Stomach (tissue), 9 donors: Measurements from ENCODE around the gene RAD52. TPM values are rescaled to one million over a fixed set of nuclear protein-coding genes. Genes with fewer than 3 reads are reported as not detected.

Experiments used
- DNase-seq, 2 donors: peaks; one replicate each; pipeline versions ENCODE4 v3.0.0 to v3.0.0-alpha.2; 2013 to 2019
- H3K27ac ChIP-seq, 5 donors: fragments of 200-600 bp in 4 of 5; sonication (generic) in 4 of 5; one replicate each; pipeline ENCODE4 v1.5.1; 2013 to 2019; ENCODE audit warnings: mild to moderate bottlenecking in 1 of 5, moderate library complexity in 1 of 5
- H3K27me3 ChIP-seq, 3 donors: fragments of 200-600 bp; sonication (generic); one replicate each; pipeline ENCODE4 v1.5.1; 2017 to 2019; ENCODE audit warnings: mixed run types in 1 of 3
- H3K36me3 ChIP-seq, 4 donors: fragments of 200-600 bp; sonication (generic); 1 replicate in 3 of 4; 2 replicates in 1 of 4; pipeline ENCODE4 v1.5.1; 2016 to 2019
- H3K4me1 ChIP-seq, 4 donors: fragments of 200-600 bp; sonication (generic); one replicate each; pipeline ENCODE4 v1.5.1; 2016 to 2019
- H3K4me3 ChIP-seq, 4 donors: fragments of 200-600 bp; sonication (generic) in 3 of 4; one replicate each; pipeline ENCODE4 v1.5.1; 2016 to 2019; ENCODE audit warnings: mild to moderate bottlenecking in 1 of 4
- H3K9me3 ChIP-seq, 4 donors: fragments of 200-600 bp; sonication (generic); one replicate each; pipeline ENCODE4 v1.5.1; 2016 to 2019
- CTCF ChIP-seq, 7 experiments: fragments of 450-650 bp in 4 of 7; fragments of 200-600 bp in 3 of 7; sonication (generic) in 3 of 7; IDR thresholded peaks; one replicate each; pipeline ENCODE4 v1.5.1; 2016 to 2019; ENCODE audit warnings: antibody characterized with exemption in 7 of 7, control low read depth in 2 of 7, mild to moderate bottlenecking in 1 of 7
- EP300 ChIP-seq: sonication (generic); formaldehyde crosslinking; IDR thresholded peaks from one replicate; pipeline ENCODE4 v1.6.1; 2017; ENCODE audit warnings: antibody characterized with exemption
- POLR2A ChIP-seq, 4 donors: fragments of 450-650 bp; IDR thresholded peaks; one replicate each; pipeline ENCODE4 v1.6.1; 2016; ENCODE audit warnings: antibody characterized with exemption in 4 of 4, control low read depth in 2 of 4, mild to moderate bottlenecking in 1 of 4, moderate library complexity in 1 of 4
- POLR2AphosphoS5 ChIP-seq, 3 donors: sonication (generic); formaldehyde crosslinking; IDR thresholded peaks; one replicate each; pipeline ENCODE4 v1.6.1; 2016; ENCODE audit warnings: antibody characterized with exemption in 3 of 3
- WGBS, 5 donors: extraction: QIAGEN DNeasy Blood & Tissue Kit in 3 of 5; methylation state at CpG; one replicate each; pipeline versions ENCODE4 v1.1.5 to v1.1.7; 2013 to 2018; 5-methylcytosine and 5-hydroxymethylcytosine counted together
- intact Hi-C: fragments of 100-400 bp; cut with DNase I; formaldehyde crosslinking; loops from one replicate; pipeline ENCODE4 v1.15.1; 2023; ENCODE audit warnings: low total_unique reads
- polyA plus RNA-seq, 3 donors: library from polyadenylated mRNA; stranded (reverse); fragments of 200-250 nt; gene quantifications; one replicate each; pipeline ENCODE4 v1.2.3, GENCODE V29; 2013
- total RNA-seq, 5 donors: library from RNA; depleted of rRNA; stranded (reverse); fragments of >200 nt; gene quantifications; one replicate each; pipeline versions ENCODE4 v1.1.0 to v1.2.3, GENCODE V29; 2014 to 2016
- donor health status: healthy with polysubstance abuse.
- donor health status: Bipolar disorder and iron deficiency.
- donor health status: healthy.

RAD52 gene
- total and polyA plus RNA-seq, 8 donors: 2.3 to 62.9 (median 11.2) TPM

GRCh38 chr12:885701-886100 lies 63.8 kb downstream of the RAD52 start:
- H3K9me3 ChIP-seq: no peaks in the 10 kb centered on the region
- intact Hi-C loops: no loop called here
- no peak for TF ChIP-seq CTCF (IDR thresholded peaks at IDR 0.05)
- TF ChIP-seq POLR2A (IDR thresholded peaks at IDR 0.05): no peak
- no peak for TF ChIP-seq EP300
- TF ChIP-seq POLR2AphosphoS5 (IDR thresholded peaks at IDR 0.05): no peak
- H3K27ac ChIP-seq: no peak overlapping the region
- no peak for DNase-seq
- no peak overlapping the region for H3K4me3 ChIP-seq
- no peaks in the 10 kb centered on the region for H3K27me3 ChIP-seq
- H3K4me1 ChIP-seq: no peaks in the 10 kb centered on the region
- 92 to 98% (median 96%) methylated on average over 2 of the region's 2 CpGs for WGBS, 5 donors
- peaks cover 83 to 100% (median 100%) of the 10 kb centered on the region in 4 donors for H3K36me3 ChIP-seq

- H3K36me3 ChIP-seq: peaks cover 81 to 100% (median 100%) of the 10 kb centered on the region in 4 donors
Observed at GRCh38 chr12:884746-885414, 64.6 kb downstream of the RAD52 start.

GRCh38 chr12:880656-881055 lies 68.8 kb downstream of the RAD52 start:
- H3K9me3 ChIP-seq: no peaks in the 10 kb centered on the region

More at GRCh38 chr12:884746-885414, 64.6 kb downstream of the RAD52 start:
- TF ChIP-seq CTCF (IDR thresholded peaks at IDR 0.05): no peak
- no peak for TF ChIP-seq EP300
- no peak for TF ChIP-seq POLR2A (IDR thresholded peaks at IDR 0.05)
- no peak for TF ChIP-seq POLR2AphosphoS5 (IDR thresholded peaks at IDR 0.05)
- WGBS, 5 donors: 83 to 95% (median 92%) methylated on average over 5 of the region's 5 CpGs
- DNase-seq: no peak
- no peaks in the 10 kb centered on the region for H3K9me3 ChIP-seq
- no peak overlapping the region for H3K27ac ChIP-seq
- intact Hi-C loops: no loop called here
- no peaks in the 10 kb centered on the region for H3K4me1 ChIP-seq
- H3K4me3 ChIP-seq: no peak overlapping the region
- no peaks in the 10 kb centered on the region for H3K27me3 ChIP-seq

GRCh38 chr12:879641-880040 lies 69.9 kb downstream of the RAD52 start:
- H3K27ac ChIP-seq: no peak overlapping the region
- no peak for DNase-seq
- peaks cover 53 to 93% (median 84%) of the 10 kb centered on the region in 4 donors for H3K36me3 ChIP-seq
- H3K9me3 ChIP-seq: no peaks in the 10 kb centered on the region
- H3K4me1 ChIP-seq: no peaks in the 10 kb centered on the region
- TF ChIP-seq CTCF (IDR thresholded peaks at IDR 0.05) (no peak), POLR2A (IDR thresholded peaks at IDR 0.05) (no peak), EP300 (no peak)
- intact Hi-C loops: no loop called here
- 87 to 97% (median 90%) methylated on average over 5 of the region's 5 CpGs for WGBS, 5 donors
- no peaks in the 10 kb centered on the region for H3K27me3 ChIP-seq
- H3K4me3 ChIP-seq: no peak overlapping the region

More at GRCh38 chr12:880656-881055, 68.8 kb downstream of the RAD52 start:
- no peak for DNase-seq
- peaks cover 63 to 94% (median 89%) of the 10 kb centered on the region in 4 donors for H3K36me3 ChIP-seq
- intact Hi-C loops: no loop called here
- 80 to 88% (median 83%) methylated on average over 4 of the region's 4 CpGs for WGBS, 5 donors
- H3K4me3 ChIP-seq: no peak overlapping the region
- H3K4me1 ChIP-seq: no peaks in the 10 kb centered on the region
- no peak for TF ChIP-seq CTCF (IDR thresholded peaks at IDR 0.05)
- TF ChIP-seq EP300: no peak
- TF ChIP-seq POLR2A (IDR thresholded peaks at IDR 0.05): no peak
- TF ChIP-seq POLR2AphosphoS5 (IDR thresholded peaks at IDR 0.05): no peak
- H3K27ac ChIP-seq: no peak overlapping the region
- no peaks in the 10 kb centered on the region for H3K27me3 ChIP-seq
